AG10803 (cell line): ENCODE results near the gene CHIT1.

ENCODE experiments used
- DNase-seq: peaks from one replicate; pipeline ENCODE4 v3.0.0; 2010; ENCODE audit warnings: low read depth
- H3K4me3 ChIP-seq: 2 replicates; pipeline ENCODE4 v1.5.1; 2011; ENCODE audit warnings: mild to moderate bottlenecking, low read length, control low read depth
- CTCF ChIP-seq: conservative IDR thresholded peaks from 2 replicates; pipeline ENCODE4 v1.5.1; 2011; ENCODE audit warnings: mild to moderate bottlenecking, low read length, control low read depth, inconsistent platforms

Gene CHIT1

GRCh38 chr1:203167026-203167912 is 62.2 kb downstream of the CHIT1 start:
- no peak for DNase-seq
- no peak overlapping the region for H3K4me3 ChIP-seq
- TF ChIP-seq CTCF, result no peak

GRCh38 chr1:203166192-203166940 is 63.1 kb downstream of the CHIT1 start:
- no peak overlapping the region for H3K4me3 ChIP-seq
- DNase-seq, result no peak
- no peak; the same call in 1 of the 2 replicates for TF ChIP-seq CTCF
